Dermis blood vessel endothelial cell (primary cell): ENCODE data around the gene CXXC5. TPM values are rescaled to one million over a fixed set of nuclear protein-coding genes. Genes with fewer than 3 reads are reported as not detected.
A peak's percentile ranks its signal among the peaks of the same experiment; 100 is the strongest.

ENCODE experiments used
- DNase-seq: peaks from one replicate; pipeline ENCODE4 v3.0.0; 2010
- total RNA-seq: library from RNA; depleted of rRNA; stranded (reverse); fragments of >200 nt; gene quantifications from 2 replicates; pipeline ENCODE4 v1.2.3, GENCODE V29; 2014

Gene CXXC5
- total RNA-seq, 1 donor from 2014 or later, result 36.1 TPM

DNA sequence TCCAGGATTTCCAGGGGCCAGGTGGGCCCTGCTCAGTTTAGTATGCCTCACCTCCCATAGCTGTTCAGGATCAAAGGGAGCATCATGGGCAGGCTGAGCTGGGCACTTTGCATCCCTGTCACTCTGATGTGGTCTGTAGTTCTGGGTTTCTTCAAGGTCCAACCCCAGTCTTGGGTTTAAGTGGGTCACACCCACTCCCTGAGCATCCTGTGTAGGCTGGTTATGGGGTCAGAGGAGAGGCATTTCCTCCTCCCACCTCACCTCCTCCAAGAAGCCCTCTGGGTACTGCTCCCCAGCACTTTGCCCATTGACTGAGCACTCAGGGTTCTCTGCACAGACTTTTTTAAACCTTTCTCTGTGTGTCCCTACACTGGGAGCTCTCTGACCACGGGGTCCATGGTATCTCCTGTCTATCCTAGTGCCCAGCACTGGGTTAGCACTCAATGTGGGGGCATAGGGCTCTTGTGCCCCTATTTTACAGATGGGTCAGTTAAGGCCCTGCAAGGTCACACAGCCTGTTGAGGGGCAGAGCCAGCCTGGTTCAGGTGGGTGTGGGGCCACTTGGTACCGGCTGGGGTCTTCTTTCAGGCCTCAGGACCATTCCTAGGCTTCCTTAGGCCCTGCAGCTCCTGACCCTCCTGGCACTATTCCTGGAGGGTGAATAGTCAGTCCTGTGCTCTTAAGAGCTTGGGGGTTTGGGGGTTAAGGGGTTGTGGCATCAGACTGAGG lies 19.0 kb downstream of the CXXC5 start:
- DNase-seq, result no peak

DNA sequence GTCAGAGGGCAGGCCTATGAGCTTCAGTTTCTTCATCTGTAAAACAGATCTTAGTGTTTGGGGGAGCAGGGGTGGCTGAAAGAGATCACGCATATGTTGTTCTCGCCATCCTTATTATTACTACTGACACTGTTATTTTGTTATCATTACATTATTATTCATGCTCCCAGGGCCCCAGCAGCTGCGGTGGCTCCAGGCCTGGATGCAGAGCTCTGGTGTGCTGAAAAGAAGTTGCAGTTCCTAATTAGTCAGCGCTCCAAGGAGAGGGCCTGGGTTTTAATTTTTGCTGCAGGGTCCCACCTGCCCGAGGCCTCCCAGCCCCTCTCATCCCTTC lies 19.5 kb downstream of the CXXC5 start:
- no peak for DNase-seq

DNA sequence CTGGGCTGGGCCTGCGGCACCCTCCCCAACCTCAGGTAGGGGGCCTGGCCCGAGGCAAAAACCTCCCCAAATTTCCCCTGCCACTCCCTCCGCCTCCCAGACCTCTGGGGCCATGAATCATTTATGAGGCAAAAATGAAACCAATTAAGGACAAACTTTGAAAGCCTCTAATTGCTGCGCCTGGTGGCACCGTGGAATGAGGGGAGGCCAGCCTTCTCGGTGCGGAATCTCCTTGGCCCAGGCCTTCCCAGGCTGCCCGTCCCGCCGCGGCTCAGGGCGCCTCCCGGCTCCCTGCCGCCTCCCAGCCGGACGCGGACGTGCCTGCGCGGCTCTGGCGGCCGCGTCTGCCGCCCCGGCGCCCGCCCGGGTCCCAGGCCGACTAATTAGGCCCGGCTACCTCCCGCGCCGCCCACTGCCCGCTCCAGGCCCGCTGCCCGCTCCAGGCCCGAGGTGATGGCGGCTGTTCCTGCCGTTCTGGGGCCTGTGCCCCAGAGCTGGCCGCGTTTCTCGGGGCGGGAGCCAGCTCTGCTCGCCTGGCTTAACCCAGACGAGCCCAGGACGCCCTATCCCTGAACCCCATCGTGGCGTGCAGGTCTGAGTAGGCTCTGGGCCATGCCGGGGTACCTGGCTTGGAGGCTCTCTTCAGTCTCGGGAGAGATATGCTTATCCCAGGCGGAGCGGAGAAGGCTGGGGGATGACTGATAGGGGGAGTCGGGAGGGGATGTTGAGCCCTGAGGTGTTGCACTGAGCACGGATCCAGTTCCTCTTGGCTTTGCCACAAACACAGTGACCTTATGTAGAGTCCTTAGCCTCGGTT lies 20.1 kb downstream of the CXXC5 start:
- DNase-seq, result peak; percentile 61

DNA sequence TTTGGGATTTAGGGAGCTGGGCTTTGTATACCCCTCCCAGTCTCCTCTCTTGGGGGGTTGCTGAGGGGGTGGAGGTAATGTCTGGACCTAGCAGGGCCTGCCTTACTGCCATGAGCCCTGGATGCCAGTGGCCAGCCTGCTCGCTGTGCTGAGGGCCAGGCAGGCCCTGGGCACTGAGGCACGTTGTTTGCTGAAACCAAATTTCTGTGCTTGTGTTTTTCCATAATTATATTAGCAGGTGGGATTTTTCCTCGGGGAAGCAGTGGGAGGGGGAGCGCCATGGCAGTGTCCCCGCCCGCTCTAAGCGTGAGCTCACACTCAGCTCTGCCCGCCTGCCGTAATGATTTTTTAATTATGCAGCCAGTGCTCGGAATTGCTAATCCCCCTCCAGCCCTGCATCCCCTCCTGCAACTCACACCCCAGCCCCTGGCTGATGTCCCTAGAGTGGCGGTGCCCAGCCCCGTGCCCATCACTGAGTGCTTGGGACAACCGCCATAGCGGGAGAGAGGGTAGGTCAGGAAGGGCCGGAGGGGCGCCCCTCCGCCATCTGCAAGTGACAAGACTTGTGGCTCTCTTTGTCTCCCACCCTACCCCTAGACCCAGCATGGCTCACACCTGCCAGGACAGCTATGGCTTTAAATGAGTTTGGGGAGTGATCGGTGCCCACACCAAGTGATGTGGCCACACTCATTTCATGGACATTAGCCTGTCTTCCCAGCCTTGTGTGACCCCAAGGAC lies 20.9 kb downstream of the CXXC5 start:
- no peak for DNase-seq

DNA sequence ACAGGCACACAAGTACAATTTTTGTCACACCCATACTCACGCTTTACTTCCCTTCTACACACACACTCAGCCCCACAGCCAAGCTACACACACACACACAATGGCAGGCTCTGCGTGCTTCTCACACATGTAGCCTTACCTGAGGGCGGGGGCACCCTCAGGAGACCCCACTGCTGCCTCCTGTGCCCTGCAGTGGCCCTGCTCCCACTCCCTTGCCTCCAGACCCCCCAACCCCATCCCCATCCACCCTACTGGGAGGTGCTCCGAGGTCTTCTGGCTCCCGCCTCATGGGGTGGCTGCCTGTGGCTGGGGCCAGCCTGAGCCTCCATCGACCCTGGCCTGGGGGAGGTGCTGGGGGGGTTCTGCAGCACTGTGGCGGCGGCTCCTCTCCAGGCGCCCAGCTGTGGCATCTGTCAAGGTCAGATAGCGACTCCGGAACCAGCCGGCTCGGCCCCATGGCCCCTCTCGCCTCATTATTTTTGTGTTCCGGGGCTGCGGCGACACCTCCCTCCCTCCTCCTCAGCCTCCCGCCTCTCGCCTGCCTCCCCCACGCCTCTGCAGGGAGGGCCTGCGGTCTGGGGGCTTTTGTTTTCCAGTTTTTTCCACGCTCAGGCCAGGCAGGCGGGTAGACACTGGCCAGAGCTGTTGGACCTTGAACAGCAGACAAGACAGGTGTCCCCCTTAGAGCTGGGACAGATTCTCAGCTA lies 21.7 kb downstream of the CXXC5 start:
- DNase-seq, result no peak

DNA sequence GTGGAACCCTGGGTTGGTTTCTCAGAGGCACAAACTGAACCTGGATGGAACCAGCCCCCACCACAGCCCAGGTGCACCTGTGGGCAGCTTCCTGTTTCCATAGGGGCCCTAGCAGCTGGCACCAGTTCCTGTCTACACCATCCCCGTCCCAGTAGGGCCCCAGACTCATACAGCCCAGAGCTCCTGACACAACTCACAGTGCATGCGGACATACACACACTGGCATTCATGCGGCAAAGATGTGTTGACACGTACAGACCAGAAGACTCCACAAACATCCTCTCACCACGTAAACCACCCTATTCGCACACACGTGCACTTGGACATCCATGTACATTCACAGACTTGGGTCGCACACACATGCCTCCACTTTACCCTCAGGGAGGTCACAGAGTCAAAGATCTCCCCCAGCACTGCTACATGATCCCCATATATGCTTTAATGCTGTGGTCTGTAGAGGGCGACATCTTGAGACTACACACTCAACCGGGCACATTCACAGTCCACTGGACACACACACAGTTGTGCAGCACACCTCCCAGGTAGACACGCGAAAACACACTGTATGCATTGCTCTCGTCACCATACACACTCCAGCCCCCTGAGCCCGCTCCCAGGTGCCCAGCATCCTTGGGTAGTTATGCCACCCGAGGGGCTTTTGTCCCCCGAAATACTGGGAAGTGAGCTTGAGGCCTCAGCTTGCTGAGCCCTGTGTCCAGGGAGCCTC lies 22.4 kb downstream of the CXXC5 start:
- peak; percentile 64 for DNase-seq

DNA sequence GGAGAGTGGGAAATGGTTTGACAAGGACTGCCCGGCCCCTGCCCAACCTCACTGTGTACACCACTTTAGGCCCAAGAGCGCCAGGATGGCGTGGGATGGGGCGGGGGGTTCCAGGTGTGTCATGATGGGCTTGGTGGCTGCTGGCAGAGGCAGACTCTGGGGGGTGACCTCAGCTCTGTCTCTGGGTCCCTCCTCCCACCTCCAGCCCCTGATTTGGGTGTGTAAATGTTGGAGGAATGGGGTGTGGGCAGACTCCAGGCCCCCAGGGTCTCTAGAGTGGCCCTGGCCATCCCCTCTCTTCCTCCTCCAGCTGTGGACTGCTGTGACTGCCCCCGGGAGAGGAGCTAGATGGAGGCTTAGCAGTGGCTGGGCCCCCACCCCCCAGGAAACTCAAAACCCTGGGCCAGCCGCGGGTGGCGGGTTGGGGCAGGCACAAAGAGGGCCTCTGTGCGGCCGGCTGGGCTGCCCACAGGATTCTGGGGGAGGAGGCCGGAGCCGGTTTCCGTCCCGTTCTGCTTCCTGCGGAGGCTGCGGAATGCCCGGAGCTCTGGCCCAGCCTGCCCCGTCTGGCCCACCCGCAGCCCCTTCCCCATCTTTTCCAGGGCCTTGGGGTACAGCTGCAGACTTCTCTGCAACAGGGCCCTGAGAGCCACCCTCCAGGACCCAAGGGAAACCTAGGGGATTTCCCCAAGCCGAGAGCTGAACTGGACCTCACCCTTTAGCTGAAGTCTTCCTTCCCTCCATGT lies 23.1 kb downstream of the CXXC5 start:
- DNase-seq, result peak; percentile 52

DNA sequence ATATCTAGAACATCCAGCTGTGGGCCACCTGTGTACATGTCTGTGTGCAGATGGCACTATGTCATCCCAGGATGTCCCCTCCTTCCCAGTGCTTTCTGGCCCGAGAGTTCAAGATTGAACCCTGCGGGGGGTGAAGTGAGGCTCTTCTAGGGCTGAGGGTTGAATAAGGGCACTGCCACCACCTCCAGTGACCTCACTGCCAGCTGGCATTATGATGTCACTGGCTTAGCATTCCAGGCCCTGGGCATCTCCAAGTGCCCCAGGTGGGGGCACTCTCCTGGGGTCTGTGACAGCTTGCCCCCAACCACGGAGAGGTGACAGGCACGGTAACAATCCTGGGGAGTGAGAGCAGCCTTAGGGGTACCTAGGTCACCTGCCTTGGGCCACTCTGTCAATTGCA lies 27.1 kb downstream of the CXXC5 start:
- no peak for DNase-seq

DNA sequence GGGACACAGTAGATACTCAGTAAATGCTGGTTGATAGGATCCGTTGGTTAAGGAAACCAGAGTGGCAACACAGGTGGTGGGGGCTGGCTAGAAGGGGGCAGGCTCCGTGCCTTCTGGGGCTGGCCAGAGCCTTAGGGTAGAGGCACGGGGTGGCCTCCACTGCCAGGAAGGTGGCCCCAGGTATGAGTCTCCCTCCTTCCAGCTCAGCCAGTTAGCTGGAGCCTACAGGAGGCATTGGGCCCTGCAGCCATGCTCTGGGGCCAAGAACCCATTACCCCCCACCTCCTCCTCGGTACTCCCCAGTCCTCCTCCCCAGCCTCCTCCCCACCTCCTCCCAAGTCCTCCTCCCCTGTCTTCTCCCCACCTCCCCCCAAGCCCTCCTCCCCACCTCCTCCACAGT lies 27.7 kb downstream of the CXXC5 start:
- DNase-seq, result no peak

DNA sequence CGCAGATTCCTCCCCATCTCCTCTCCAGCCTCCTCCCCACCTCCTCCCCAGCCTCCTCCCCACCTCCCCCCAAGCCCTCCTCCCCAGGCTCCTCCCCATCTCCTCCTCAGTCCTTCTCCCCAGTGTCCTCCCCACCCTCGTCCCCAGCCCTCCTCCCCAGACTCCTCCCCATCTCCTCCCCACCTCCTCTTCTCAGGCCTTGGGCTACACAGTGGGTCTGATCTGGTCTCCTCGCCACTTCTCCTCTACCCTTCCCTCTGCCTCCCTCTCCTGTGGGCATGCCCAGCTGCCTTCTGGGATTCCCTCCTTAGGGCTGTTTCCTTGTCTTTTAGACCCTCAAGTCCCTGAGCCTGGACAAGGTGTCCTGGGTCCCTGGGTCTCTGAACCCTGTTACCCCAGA lies 28.3 kb downstream of the CXXC5 start:
- no peak for DNase-seq

DNA sequence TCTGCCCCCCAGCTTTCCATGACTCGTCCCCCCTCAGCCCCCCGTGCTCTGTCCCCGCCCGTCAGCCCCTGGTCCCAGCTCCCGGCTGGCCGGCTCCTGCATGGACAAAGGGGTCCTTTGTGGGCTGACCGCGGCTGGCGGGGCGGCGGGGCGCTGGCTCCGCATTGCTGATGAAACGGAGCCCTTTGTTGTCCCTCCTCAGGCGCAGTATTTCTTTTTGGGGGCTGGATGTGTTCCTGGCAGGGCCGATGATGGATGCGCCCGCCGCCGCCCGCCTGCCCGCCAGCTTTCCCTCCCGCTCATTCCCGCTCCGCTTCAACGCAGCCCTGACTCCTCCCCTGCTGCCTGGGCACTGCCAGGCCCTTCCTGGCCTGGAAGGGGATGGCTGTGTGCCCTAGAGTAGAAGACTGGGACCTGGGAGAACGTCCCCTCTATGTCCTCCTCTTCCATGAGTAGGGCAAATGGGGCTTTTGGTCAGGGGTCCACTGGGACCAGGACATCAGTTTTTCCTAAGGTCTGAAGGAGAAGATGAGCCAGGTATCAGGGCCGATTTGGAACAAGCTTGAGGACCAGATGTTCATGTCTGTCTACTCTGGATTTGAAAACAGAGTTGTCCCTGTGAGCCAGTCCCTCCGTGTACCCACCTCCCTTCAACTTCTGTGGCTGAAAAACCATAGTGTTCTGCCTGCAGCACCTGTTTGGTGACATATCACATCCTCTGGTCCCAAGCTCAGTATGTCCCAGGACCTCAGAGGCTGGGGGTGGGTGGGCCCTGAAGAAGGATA lies 29.0 kb downstream of the CXXC5 start:
- no peak for DNase-seq

DNA sequence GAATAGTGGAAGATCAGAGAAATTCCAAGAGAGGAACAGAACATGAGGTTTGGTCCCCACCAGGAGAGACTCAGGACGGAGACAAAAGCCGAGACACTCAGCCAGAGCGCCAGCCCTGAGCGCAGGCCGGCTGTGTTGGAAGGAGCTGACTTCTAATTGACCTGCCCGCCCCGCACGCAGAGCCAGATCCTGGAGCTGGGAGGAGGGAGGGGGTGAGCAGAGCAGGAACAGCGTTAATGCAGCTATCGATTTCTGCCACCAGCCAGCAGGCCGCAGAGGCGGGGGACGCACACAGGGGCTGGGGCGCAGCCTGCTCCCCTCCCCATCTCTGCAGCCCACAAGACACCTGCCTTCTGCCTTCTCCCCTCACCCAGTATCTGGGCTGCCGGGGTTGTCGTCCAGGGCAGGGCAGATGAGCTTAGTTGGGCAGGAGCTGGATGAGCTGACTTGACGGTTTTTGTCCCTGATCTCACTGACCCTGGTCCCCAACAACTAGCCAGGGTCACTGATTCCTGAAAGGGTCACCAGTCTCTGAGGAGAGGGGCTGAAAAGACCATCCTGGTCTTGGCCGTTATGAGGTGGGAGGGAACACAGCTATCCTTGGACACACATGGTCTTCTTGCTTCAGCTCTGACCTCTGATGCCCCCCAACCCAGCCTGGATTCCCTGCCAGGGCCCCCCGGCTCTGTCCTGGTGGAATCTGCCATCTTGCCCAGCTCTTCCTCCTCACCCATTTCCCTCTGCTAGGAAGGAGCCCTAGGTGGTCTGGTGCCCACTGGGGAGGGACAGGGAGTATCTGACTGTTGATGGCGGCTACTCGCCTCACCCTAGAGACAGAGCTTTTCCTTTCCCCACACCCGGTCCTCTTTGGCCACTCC lies 29.8 kb downstream of the CXXC5 start:
- no peak for DNase-seq

DNA sequence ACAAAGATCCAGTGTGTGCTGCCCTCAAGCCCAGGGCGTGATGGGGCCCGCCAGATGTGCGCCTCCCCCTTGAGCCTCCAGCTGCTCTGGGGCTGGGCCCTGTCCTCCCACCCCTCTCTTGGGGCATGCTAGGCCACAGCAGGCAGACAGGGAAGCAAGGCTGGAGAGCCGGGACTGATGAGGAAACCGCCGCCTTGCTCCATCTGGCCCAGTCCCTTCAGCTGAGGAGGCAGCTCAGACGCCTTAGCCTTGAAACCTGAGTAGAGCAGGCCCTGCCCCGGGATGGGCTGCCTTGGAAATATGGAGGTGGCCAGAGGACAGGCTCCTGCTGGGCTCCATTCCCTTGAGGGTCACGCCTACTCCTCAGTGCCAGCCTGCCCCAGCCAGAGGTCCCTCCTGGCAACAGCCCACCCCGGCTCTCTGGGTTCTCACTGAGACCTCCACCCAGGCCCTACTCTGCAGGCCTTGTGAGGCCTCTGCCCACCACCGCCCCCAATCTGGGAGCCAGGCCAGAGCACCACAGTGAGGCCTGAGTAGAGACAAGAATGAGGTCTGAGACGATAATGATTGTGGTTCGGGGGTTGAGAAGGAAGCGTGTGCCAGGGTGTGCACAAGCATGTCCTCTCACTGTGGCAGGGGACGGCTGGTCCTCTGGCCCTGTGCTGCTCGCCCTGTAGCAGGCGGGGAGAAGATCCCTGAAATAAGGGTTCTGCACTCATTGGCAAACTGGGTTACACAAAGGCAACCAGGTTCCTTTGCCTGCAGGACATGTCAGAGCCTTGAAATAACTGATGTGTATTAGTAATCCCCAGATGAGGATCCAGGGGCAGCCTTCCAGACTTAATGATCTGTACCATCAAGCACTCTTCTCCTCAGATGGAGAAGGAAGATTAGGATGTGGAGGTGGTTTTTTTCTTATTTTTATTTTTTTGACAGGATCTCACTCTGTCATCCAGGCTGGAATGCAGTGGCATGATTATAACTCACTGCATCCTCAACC lies 30.9 kb downstream of the CXXC5 start:
- no peak for DNase-seq

DNA sequence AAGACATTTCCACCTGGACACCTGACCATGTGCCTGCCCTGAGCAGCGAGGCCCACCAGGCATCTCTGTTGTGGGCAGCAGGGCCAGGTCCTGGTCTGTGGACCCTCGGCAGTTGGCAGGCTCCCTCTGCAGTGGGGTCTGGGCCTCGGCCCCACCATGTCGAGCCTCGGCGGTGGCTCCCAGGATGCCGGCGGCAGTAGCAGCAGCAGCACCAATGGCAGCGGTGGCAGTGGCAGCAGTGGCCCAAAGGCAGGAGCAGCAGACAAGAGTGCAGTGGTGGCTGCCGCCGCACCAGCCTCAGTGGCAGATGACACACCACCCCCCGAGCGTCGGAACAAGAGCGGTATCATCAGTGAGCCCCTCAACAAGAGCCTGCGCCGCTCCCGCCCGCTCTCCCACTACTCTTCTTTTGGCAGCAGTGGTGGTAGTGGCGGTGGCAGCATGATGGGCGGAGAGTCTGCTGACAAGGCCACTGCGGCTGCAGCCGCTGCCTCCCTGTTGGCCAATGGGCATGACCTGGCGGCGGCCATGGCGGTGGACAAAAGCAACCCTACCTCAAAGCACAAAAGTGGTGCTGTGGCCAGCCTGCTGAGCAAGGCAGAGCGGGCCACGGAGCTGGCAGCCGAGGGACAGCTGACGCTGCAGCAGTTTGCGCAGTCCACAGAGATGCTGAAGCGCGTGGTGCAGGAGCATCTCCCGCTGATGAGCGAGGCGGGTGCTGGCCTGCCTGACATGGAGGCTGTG lies 32.4 kb downstream of the CXXC5 start:
- DNase-seq, result no peak

DNA sequence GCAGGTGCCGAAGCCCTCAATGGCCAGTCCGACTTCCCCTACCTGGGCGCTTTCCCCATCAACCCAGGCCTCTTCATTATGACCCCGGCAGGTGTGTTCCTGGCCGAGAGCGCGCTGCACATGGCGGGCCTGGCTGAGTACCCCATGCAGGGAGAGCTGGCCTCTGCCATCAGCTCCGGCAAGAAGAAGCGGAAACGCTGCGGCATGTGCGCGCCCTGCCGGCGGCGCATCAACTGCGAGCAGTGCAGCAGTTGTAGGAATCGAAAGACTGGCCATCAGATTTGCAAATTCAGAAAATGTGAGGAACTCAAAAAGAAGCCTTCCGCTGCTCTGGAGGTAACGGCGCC lies 32.9 kb downstream of the CXXC5 start:
- no peak for DNase-seq

DNA sequence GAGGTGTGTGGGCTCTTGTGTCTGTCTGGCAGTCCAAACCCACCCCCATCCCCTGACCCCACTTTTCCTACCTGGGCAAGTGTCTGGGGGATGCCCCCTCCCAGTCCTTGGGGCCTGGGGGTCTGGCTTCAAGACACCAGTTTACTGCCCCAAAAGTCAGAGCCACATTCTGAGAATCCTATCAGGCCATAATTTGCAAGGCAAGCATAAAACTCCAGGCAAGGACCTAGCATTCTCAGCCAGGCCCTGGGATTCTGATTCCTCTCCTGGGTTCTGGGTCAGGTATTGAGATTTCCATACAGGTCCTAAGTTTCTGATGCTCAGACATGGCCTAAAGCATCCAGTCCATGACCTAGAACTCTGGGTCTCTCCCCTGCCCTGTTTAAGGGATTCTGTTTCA lies 33.3 kb downstream of the CXXC5 start:
- DNase-seq, result no peak
